ENCODE data around the gene SIGLEC5.
"Not testable (repeated sequence)": the region's sequence is repeated elsewhere in the genome, so short reads cannot be mapped to it uniquely, and the experiment has no call there.

Gene SIGLEC5

DNA sequence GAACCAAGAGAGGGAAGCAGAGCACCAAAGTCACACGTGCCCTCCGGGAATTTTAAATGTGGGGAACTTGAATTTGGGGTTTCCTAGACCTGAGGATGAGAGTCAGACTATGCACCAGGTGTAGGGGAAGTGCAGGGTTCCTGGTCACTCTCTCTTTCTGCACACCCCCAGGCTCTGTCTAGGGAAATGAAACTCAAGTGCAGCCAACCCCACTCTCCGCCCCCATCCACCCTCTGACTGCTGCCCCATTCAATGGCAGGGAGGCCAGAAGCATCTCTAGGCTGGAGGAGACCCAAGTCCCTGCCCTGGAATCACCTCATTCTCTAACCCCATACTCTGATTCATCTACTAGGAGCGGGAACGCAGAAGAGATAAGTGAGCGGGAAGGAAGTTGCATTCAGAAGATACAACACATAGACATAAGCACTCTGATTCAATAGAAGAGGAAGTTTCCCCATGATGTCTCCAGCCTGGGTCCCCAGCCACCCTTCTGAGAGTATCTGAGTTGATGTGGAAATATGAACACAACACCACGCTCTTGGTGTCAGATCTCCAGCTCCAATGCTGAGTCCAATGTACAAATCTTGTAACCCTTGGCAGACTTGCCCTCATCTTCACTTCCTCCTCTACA is 21.1 kb upstream of the SIGLEC5 start:
- peaks cover 0 to 7% of the 10 kb centered on the region in 2 donors for H3K27me3 ChIP-seq (ENCODE audit: control insufficient read depth in 1 of 2, insufficient read depth in 2 of 2, low read length in 2 of 2)
- no peaks in the 10 kb centered on the region for H3K9me3 ChIP-seq (ENCODE audit: control insufficient read depth in 2 of 2, low read length in 2 of 2)
- no peaks in the 10 kb centered on the region for H3K36me3 ChIP-seq (ENCODE audit: control insufficient read depth in 2 of 2, insufficient read depth in 2 of 2, low read length in 2 of 2)
- no peak overlapping the region for H3K27ac ChIP-seq (ENCODE audit: low read length)
- H3K4me1 ChIP-seq (ENCODE audit: control insufficient read depth, insufficient read depth, low read length), result no peaks in the 10 kb centered on the region
- no peak overlapping the region for H3K9ac ChIP-seq (ENCODE audit: low read length in 2 of 2)
- no peak overlapping the region for H3K4me3 ChIP-seq (ENCODE audit: low read length in 2 of 2)

DNA sequence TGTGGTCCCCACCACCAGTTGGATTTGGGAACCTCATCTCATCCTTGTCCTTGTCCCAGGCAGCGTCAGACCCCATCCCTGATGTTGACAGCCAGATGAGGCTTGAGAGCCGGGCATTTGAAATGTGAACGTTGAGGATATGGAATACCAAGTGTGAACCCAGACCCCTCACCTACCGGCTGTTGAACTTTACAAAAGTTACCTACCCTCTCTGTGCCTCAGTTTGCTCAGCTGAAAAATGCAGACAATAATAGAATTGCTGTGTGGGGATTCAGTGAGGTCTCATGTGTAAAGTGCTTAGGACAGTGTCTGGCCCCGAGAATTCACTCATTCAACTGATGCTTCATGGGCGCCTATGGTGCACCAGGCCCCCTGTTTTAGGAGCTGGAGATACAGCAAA is 17.1 kb upstream of the SIGLEC5 start:
- Histone ChIP-seq H3K9ac (ENCODE audit: low read length in 2 of 2) (no peak overlapping the region), H3K4me1 (ENCODE audit: control insufficient read depth, insufficient read depth, low read length) (no peaks in the 10 kb centered on the region), H3K9me3 (ENCODE audit: control insufficient read depth in 2 of 2, low read length in 2 of 2) (no peaks in the 10 kb centered on the region), H3K27ac (ENCODE audit: low read length) (no peak overlapping the region), H3K27me3 (ENCODE audit: control insufficient read depth in 1 of 2, insufficient read depth in 2 of 2, low read length in 2 of 2) (peaks cover 0 to 6% of the 10 kb centered on the region in 2 donors), H3K4me3 (ENCODE audit: low read length in 2 of 2) (no peak overlapping the region), H3K36me3 (ENCODE audit: control insufficient read depth in 2 of 2, insufficient read depth in 2 of 2, low read length in 2 of 2) (no peaks in the 10 kb centered on the region)

GRCh38 chr19:51646730-51647129 is 16.5 kb upstream of the SIGLEC5 start, which contains the start of gene SIGLEC14:
Gene SIGLEC14, minus strand, starts transcription at chr19:51646825. Its CDS starts 66 bp downstream, at chr19:51646759.
- not testable (repeated sequence) for H3K4me3 ChIP-seq (ENCODE audit: low read length in 2 of 2); H3K9ac ChIP-seq (ENCODE audit: low read length in 2 of 2); H3K27ac ChIP-seq (ENCODE audit: low read length); H3K36me3 ChIP-seq (ENCODE audit: control insufficient read depth in 2 of 2, insufficient read depth in 2 of 2, low read length in 2 of 2); H3K4me1 ChIP-seq (ENCODE audit: control insufficient read depth, insufficient read depth, low read length); H3K9me3 ChIP-seq (ENCODE audit: control insufficient read depth in 2 of 2, low read length in 2 of 2); H3K27me3 ChIP-seq (ENCODE audit: control insufficient read depth in 1 of 2, insufficient read depth in 2 of 2, low read length in 2 of 2)

- Histone ChIP-seq H3K36me3 (ENCODE audit: control insufficient read depth in 2 of 2, insufficient read depth in 2 of 2, low read length in 2 of 2) (no peaks in the 10 kb centered on the region), H3K4me3 (ENCODE audit: low read length in 2 of 2) (no peak overlapping the region), H3K4me1 (ENCODE audit: control insufficient read depth, insufficient read depth, low read length) (no peaks in the 10 kb centered on the region), H3K27ac (ENCODE audit: low read length) (no peak overlapping the region), H3K9me3 (ENCODE audit: control insufficient read depth in 2 of 2, low read length in 2 of 2) (no peaks in the 10 kb centered on the region), H3K27me3 (ENCODE audit: control insufficient read depth in 1 of 2, insufficient read depth in 2 of 2, low read length in 2 of 2) (peaks cover 0 to 4% of the 10 kb centered on the region in 2 donors), H3K9ac (ENCODE audit: low read length in 2 of 2) (no peak overlapping the region)
Observed at GRCh38 chr19:51644636-51645271, 14.6 kb upstream of the SIGLEC5 start.

DNA sequence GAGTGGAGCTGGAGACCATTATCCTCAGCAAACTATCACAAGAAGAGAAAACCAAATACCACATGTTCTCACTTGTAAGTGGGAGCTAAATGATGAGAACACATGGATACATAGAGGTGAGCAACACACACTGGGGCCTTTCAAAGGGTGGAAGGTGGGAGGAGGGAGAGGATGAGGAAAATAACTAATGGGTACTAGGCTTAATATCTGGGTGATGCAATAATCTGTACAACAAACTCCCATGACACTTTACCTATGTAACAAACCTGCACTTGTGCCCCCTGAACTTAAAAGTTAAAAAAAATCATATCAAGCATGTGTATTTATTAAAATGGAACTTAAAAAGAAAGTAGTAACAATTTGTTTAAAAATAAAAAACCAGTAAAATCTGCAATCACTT is 11.4 kb upstream of the SIGLEC5 start:
- no peaks in the 10 kb centered on the region for H3K36me3 ChIP-seq (ENCODE audit: control insufficient read depth in 2 of 2, insufficient read depth in 2 of 2, low read length in 2 of 2)
- peaks cover 0 to 5% of the 10 kb centered on the region in 2 donors for H3K9me3 ChIP-seq (ENCODE audit: control insufficient read depth in 2 of 2, low read length in 2 of 2)
- no peak overlapping the region for H3K27ac ChIP-seq (ENCODE audit: low read length)
- H3K4me1 ChIP-seq (ENCODE audit: control insufficient read depth, insufficient read depth, low read length), result no peaks in the 10 kb centered on the region
- H3K9ac ChIP-seq (ENCODE audit: low read length in 2 of 2), result no peak overlapping the region
- H3K4me3 ChIP-seq (ENCODE audit: low read length in 2 of 2), result no peak overlapping the region
- no peaks in the 10 kb centered on the region for H3K27me3 ChIP-seq (ENCODE audit: control insufficient read depth in 1 of 2, insufficient read depth in 2 of 2, low read length in 2 of 2)

- H3K9ac ChIP-seq (ENCODE audit: low read length in 2 of 2), result no peak overlapping the region
- H3K4me1 ChIP-seq (ENCODE audit: control insufficient read depth, insufficient read depth, low read length), result no peaks in the 10 kb centered on the region
- no peak overlapping the region for H3K4me3 ChIP-seq (ENCODE audit: low read length in 2 of 2)
- H3K9me3 ChIP-seq (ENCODE audit: control insufficient read depth in 2 of 2, low read length in 2 of 2), result peaks cover 0 to 6% of the 10 kb centered on the region in 2 donors
- no peak overlapping the region for H3K27ac ChIP-seq (ENCODE audit: low read length)
- no peaks in the 10 kb centered on the region for H3K27me3 ChIP-seq (ENCODE audit: control insufficient read depth in 1 of 2, insufficient read depth in 2 of 2, low read length in 2 of 2)
- no peaks in the 10 kb centered on the region for H3K36me3 ChIP-seq (ENCODE audit: control insufficient read depth in 2 of 2, insufficient read depth in 2 of 2, low read length in 2 of 2)
Observed at GRCh38 chr19:51640386-51640785, 10.2 kb upstream of the SIGLEC5 start.

DNA sequence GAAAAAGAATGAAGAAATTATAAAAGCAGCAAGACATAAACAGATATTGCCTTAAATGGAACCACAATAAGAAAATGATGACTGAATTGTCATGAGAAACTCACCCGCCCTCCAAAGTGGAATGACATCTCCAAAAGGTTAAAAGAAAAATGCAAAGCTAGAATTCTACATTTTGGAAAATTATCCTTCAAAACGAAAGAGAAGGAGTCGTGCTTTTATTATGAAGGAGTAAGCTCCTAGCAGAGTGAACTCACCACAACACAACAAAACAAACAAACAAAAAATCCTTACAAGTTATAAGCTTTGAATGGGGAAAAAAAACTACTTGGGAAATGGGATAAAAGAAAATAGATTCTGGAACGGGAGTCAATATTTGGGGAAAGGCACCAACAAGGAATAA is 9.7 kb upstream of the SIGLEC5 start:
- peaks cover 0 to 6% of the 10 kb centered on the region in 2 donors for H3K9me3 ChIP-seq (ENCODE audit: control insufficient read depth in 2 of 2, low read length in 2 of 2)
- H3K4me1 ChIP-seq (ENCODE audit: control insufficient read depth, insufficient read depth, low read length), result no peaks in the 10 kb centered on the region
- no peak overlapping the region for H3K4me3 ChIP-seq (ENCODE audit: low read length in 2 of 2)
- H3K9ac ChIP-seq (ENCODE audit: low read length in 2 of 2), result no peak overlapping the region
- no peaks in the 10 kb centered on the region for H3K36me3 ChIP-seq (ENCODE audit: control insufficient read depth in 2 of 2, insufficient read depth in 2 of 2, low read length in 2 of 2)
- no peaks in the 10 kb centered on the region for H3K27me3 ChIP-seq (ENCODE audit: control insufficient read depth in 1 of 2, insufficient read depth in 2 of 2, low read length in 2 of 2)
- H3K27ac ChIP-seq (ENCODE audit: low read length), result no peak overlapping the region

DNA sequence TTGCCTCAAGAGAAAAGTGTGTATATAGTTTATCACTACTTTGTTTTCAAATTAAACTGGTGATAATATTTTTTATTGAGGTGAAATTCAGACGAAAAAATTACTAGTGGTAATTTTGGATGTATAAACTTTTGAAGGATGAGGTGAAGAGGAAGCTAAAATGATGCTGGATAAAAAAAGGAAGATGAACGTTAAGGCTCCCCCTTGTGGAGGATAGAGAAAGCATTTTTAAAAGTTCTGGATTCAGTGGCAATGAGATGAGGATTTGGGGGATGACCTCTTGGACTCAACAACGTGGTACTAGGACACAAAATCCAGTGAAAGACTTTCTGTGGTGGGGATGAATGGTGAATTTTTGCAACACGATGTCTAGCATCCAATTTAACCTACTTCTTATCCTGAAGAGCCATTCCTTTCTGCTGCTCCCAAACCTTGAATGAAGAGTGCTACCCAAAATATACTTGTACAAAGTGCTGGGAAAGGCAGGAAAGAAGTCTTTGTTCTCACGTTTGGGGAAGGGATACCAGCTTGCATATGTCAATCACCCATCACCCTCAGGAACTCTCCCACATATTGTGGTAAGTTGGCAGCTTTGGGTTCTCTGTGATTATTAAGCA is 7.3 kb upstream of the SIGLEC5 start:
- peaks cover 0 to 6% of the 10 kb centered on the region in 2 donors for H3K9me3 ChIP-seq (ENCODE audit: control insufficient read depth in 2 of 2, low read length in 2 of 2)
- H3K4me1 ChIP-seq (ENCODE audit: control insufficient read depth, insufficient read depth, low read length), result no peaks in the 10 kb centered on the region
- no peaks in the 10 kb centered on the region for H3K36me3 ChIP-seq (ENCODE audit: control insufficient read depth in 2 of 2, insufficient read depth in 2 of 2, low read length in 2 of 2)
- no peak overlapping the region for H3K27ac ChIP-seq (ENCODE audit: low read length)
- H3K4me3 ChIP-seq (ENCODE audit: low read length in 2 of 2), result no peak overlapping the region
- no peaks in the 10 kb centered on the region for H3K27me3 ChIP-seq (ENCODE audit: control insufficient read depth in 1 of 2, insufficient read depth in 2 of 2, low read length in 2 of 2)
- no peak overlapping the region for H3K9ac ChIP-seq (ENCODE audit: low read length in 2 of 2)

DNA sequence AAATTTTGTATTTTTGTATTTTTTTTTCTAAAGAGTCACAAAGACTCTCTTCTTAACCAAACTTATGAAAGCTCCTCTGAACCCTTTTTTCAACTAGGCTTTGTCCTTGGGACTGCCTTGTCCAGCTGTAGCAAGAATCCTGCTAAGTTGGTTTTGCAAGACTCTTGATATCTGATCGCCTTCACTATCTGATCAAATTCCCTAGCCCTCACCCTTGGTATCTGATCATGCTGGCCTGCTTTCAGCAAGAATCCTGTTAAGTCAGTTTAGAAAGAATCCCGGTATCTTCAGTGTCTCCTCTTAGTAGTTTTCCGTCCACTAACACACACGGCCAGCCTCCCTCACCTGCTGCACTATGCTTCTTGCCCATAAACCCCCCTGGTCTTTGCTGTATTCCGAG is 1.9 kb upstream of the SIGLEC5 start:
- Histone ChIP-seq H3K4me1 (ENCODE audit: control insufficient read depth, insufficient read depth, low read length) (no peaks in the 10 kb centered on the region), H3K9ac (ENCODE audit: low read length in 2 of 2) (no peak overlapping the region), H3K36me3 (ENCODE audit: control insufficient read depth in 2 of 2, insufficient read depth in 2 of 2, low read length in 2 of 2) (no peaks in the 10 kb centered on the region), H3K4me3 (ENCODE audit: low read length in 2 of 2) (no peak overlapping the region), H3K27ac (ENCODE audit: low read length) (no peak overlapping the region), H3K27me3 (ENCODE audit: control insufficient read depth in 1 of 2, insufficient read depth in 2 of 2, low read length in 2 of 2) (peaks cover 0 to 2% of the 10 kb centered on the region in 2 donors), H3K9me3 (ENCODE audit: control insufficient read depth in 2 of 2, low read length in 2 of 2) (peaks cover 0 to 6% of the 10 kb centered on the region in 2 donors)

DNA sequence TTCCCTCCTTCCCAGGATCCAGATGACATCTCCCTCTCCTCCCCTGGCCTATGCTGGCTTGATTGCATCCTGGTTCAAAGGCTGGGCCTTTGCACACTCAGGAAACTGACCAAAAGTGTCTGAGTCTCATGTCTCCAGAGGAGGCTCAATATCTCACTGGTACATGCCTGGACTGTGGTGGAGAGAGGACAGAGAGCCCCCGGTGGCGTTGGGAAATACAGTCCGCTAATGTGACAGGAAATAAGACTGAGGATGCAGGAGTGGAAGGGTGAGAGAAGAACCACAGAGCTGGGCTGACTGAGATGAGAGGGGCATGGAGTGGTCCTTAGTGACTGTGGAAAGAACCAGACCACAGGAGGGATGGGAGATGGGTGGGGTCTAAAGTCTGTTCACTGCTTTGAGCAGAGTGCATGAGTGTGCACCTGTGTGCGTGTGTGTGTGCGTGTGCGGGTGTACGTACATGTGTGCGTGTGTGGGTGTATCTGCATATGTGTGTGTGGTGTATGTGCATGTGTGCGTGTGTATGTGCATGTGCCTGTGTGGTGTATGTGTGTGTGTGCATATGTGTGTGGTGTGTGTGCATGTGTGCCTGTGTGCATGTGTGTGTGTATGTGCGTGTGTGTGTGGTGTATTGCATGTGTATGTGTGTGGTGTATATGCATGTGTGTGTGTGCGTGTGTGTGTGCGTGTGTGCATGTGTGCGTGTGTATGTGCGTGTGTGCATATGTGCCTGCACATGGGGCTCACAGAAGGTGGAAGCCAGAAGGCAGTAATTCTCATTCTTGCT is 1.9 kb downstream of the SIGLEC5 start:
- Histone ChIP-seq H3K4me1 (ENCODE audit: control insufficient read depth, insufficient read depth, low read length) (no peaks in the 10 kb centered on the region), H3K36me3 (ENCODE audit: control insufficient read depth in 2 of 2, insufficient read depth in 2 of 2, low read length in 2 of 2) (no peaks in the 10 kb centered on the region), H3K9me3 (ENCODE audit: control insufficient read depth in 2 of 2, low read length in 2 of 2) (no peaks in the 10 kb centered on the region), H3K27me3 (ENCODE audit: control insufficient read depth in 1 of 2, insufficient read depth in 2 of 2, low read length in 2 of 2) (peaks cover 0 to 10% of the 10 kb centered on the region in 2 donors), H3K4me3 (ENCODE audit: low read length in 2 of 2) (no peak overlapping the region), H3K27ac (ENCODE audit: low read length) (no peak overlapping the region), H3K9ac (ENCODE audit: low read length in 2 of 2) (no peak overlapping the region)
